Ascending aorta (tissue), 2 donors: ENCODE measurements around the gene KDM3A. TPM values are rescaled to one million over a fixed set of nuclear protein-coding genes. Genes with fewer than 3 reads are reported as not detected.

ENCODE experiments used
- DNase-seq, 2 donors: peaks; one replicate each; pipeline ENCODE4 v3.0.0-alpha.2; 2019; ENCODE audit warnings: low spot score in 2 of 2
- H3K27ac ChIP-seq, 2 donors: fragments of 200-600 bp; sonication (generic); one replicate each; pipeline ENCODE4 v1.5.1; 2016 to 2017; ENCODE audit warnings: mild to moderate bottlenecking in 1 of 2
- H3K27me3 ChIP-seq: fragments of 200-600 bp; sonication (generic); one replicate; pipeline ENCODE4 v1.5.1; 2017
- H3K36me3 ChIP-seq, 2 donors: fragments of 200-600 bp; sonication (generic); one replicate each; pipeline ENCODE4 v1.5.1; 2016
- H3K4me1 ChIP-seq, 2 donors: fragments of 200-600 bp; sonication (generic); one replicate each; pipeline ENCODE4 v1.5.1; 2016 to 2017; ENCODE audit warnings: mild to moderate bottlenecking in 1 of 2
- H3K4me3 ChIP-seq, 2 donors: fragments of 200-600 bp; sonication (generic); one replicate each; pipeline ENCODE4 v1.5.1; 2016 to 2017; ENCODE audit warnings: mild to moderate bottlenecking in 1 of 2
- H3K9me3 ChIP-seq, 2 donors: fragments of 200-600 bp; sonication (generic); one replicate each; pipeline ENCODE4 v1.5.1; 2016
- intact Hi-C: fragments of 100-400 bp; cut with DNase I; formaldehyde crosslinking; loops from one replicate; pipeline ENCODE4 v1.15.1; 2023
- total RNA-seq: library from RNA; depleted of rRNA; stranded (reverse); fragments of >200 nt; gene quantifications from one replicate; pipeline ENCODE4 v1.1.0, GENCODE V29; 2016
- TF ChIP-seq, protein P1 (sequence below), 3 experiments: fragments of 200-600 bp in 2 of 3; fragments of 450-650 bp in 1 of 3; sonication (generic) in 2 of 3; IDR thresholded peaks; one replicate each; pipeline ENCODE4 v1.5.1; 2016 to 2019; ENCODE audit warnings: antibody characterized with exemption in 3 of 3, mild to moderate bottlenecking in 1 of 3, moderate library complexity in 1 of 3

KDM3A gene
- total RNA-seq, 1 donor from 2014 or later = 18.4 TPM

DNA sequence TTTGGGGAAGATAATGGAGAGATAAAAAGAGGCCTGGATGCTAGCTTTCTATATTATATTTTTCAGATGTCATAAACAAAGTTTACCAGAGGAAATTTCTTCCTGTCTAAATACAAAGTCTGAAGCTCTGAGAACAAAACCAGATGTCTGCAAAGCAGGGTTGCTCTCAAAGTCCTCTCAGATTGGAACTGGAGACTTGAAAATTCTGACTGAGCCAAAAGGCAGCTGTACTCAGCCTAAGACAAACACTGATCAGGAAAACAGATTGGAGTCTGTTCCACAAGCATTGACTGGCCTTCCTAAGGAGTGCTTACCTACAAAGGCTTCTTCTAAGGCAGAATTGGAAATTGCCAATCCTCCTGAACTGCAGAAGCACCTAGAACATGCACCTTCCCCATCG lies 25.1 kb downstream of the KDM3A start:
- no peak overlapping the region for H3K4me3 ChIP-seq
- peaks cover 84 to 85% of the 10 kb centered on the region in 2 donors for H3K36me3 ChIP-seq
- H3K27me3 ChIP-seq = no peaks in the 10 kb centered on the region
- DNase-seq = no peak
- H3K4me1 ChIP-seq = peaks cover 3 to 4% of the 10 kb centered on the region in 2 donors
- intact Hi-C loops = no loop called here
- TF ChIP-seq, protein P1, sequence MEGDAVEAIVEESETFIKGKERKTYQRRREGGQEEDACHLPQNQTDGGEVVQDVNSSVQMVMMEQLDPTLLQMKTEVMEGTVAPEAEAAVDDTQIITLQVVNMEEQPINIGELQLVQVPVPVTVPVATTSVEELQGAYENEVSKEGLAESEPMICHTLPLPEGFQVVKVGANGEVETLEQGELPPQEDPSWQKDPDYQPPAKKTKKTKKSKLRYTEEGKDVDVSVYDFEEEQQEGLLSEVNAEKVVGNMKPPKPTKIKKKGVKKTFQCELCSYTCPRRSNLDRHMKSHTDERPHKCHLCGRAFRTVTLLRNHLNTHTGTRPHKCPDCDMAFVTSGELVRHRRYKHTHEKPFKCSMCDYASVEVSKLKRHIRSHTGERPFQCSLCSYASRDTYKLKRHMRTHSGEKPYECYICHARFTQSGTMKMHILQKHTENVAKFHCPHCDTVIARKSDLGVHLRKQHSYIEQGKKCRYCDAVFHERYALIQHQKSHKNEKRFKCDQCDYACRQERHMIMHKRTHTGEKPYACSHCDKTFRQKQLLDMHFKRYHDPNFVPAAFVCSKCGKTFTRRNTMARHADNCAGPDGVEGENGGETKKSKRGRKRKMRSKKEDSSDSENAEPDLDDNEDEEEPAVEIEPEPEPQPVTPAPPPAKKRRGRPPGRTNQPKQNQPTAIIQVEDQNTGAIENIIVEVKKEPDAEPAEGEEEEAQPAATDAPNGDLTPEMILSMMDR (IDR thresholded peaks at IDR 0.05) = no peak
- H3K9me3 ChIP-seq = no peaks in the 10 kb centered on the region
- no peak overlapping the region for H3K27ac ChIP-seq

DNA sequence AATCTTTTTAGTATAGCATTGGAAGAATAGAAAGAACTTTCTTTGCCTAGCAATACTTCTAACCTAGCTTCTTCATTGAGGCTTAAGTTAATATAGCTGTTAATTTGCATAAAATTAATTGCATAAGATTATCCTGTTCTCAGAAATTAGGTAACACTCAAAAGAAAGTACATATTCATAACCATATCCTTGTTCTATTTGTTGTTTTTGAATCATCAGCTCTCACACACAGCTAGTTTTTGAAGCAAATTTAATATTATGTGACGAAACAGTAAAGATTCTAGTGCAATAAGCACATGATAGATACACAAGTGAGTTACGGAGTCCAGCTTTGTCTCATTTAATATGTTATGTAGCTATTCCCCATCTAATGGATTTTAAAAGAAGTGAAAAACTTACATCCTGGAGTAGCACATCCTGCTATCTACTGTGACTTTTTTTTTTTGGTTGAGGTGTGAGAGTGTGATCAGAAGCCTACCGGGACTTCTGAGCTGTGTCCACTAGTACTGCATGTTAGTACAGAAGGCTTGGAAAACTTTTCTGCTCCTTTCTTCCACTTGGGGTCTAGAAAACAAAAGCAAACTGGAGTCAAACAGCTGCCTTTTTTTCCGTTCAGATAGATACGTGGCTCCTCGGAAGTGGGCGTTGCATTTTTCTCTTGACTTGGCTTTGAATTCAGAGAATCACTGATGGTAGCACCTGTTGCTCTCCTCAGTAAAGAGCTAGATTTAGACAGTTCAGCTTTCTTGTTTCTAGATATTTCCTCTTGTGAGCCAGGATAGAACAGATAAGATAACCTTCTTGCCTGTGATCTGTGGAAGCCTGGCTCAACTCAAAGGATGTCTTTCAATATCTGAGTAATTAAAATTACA lies 27.2 kb downstream of the KDM3A start:
- Histone ChIP-seq H3K27ac (no peak overlapping the region), H3K9me3 (no peaks in the 10 kb centered on the region), H3K4me3 (no peak overlapping the region), H3K36me3 (peaks cover 77 to 89% of the 10 kb centered on the region in 2 donors), H3K27me3 (no peaks in the 10 kb centered on the region), H3K4me1 (peaks cover 3 to 4% of the 10 kb centered on the region in 2 donors)
- intact Hi-C loops = no loop called here
- TF ChIP-seq, protein P1 (IDR thresholded peaks at IDR 0.05) = no peak
- DNase-seq = no peak

DNA sequence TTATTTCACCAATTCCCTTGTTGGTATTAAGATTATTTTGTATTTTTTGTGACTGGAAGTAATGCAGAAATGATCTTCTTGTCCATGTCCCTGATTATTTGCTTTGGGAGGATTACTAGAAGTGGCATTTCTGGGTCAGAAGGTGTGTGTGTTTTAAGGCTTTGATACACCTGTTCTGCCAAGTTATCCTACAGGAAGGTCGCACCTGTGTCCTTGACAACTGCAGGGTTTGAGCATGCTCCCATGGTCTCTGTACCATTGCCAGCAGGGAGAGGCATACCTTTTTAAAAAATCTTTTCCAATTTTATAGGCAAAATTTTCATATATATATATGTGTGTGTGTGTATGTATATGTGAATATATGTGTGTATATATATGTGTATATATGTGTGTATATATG lies 29.7 kb downstream of the KDM3A start:
- peaks cover 3 to 8% of the 10 kb centered on the region in 2 donors for H3K4me1 ChIP-seq
- TF ChIP-seq, protein P1 (IDR thresholded peaks at IDR 0.05) = no peak
- no peaks in the 10 kb centered on the region for H3K27me3 ChIP-seq
- DNase-seq = no peak
- no peak overlapping the region for H3K27ac ChIP-seq
- H3K9me3 ChIP-seq = no peaks in the 10 kb centered on the region
- no peak overlapping the region for H3K4me3 ChIP-seq
- intact Hi-C loops = no loop called here
- H3K36me3 ChIP-seq = peaks cover 73 to 91% of the 10 kb centered on the region in 2 donors

DNA sequence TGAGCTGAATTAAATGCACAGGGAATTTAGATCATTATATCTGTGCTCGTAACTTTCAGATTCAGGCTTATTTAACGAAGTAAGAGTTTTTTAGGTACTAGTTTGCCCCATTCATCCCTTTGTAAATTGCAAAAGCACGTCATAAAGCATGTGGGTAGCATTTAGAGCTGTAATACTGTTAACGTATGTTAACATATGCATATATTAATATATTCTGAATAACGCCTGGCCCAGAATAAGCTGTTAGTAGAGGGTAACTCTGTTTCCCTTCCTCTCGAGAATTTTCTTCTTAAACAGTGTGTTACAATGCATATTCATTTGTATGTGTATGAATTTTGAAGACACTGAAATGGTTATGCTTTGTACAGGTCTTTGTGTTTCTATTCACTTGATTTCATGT lies 30.5 kb downstream of the KDM3A start:
- Histone ChIP-seq H3K27me3 (no peaks in the 10 kb centered on the region), H3K36me3 (peaks cover 65 to 83% of the 10 kb centered on the region in 2 donors), H3K4me1 (peaks cover 6 to 11% of the 10 kb centered on the region in 2 donors), H3K27ac (no peak overlapping the region), H3K4me3 (no peak overlapping the region), H3K9me3 (no peaks in the 10 kb centered on the region)
- TF ChIP-seq, protein P1 (IDR thresholded peaks at IDR 0.05) = no peak
- no peak for DNase-seq
- intact Hi-C loops = no loop called here

DNA sequence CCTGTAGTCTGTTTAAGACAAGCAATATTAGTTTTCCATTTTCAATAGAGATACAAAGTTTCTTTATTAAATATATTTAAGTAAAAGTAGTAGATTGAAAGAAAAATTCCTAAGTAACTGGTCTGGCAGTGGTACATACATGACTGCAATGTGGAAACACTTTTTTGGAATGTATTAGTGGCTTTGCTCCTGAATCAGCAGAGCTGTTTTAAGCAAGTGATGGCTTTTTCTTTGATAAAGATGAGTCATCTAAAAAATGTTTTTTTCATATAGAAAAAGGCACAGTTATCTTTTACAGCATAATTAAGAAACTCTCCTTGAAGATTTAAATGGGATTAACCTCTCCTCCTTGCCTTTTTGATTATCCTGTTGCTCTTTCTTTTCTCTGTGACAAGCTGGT lies 34.9 kb downstream of the KDM3A start:
- peak overlapping the region; percentile 63 to 64 for H3K27ac ChIP-seq
- DNase-seq = no peak
- TF ChIP-seq, protein P1 (IDR thresholded peaks at IDR 0.05) = no peak

More for the DNA sequence above, 34.9 kb downstream of the KDM3A start:
- intact Hi-C loops = loop anchor here (5.0 kb wide), 1 partner anchor 34 kb away; the partner anchor contains the start of gene KDM3A
- H3K36me3 ChIP-seq = peaks cover 50 to 73% of the 10 kb centered on the region in 2 donors
- no peaks in the 10 kb centered on the region for H3K27me3 ChIP-seq
- no peak overlapping the region for H3K4me3 ChIP-seq
- H3K4me1 ChIP-seq = peaks cover 17 to 28% of the 10 kb centered on the region in 2 donors
- no peaks in the 10 kb centered on the region for H3K9me3 ChIP-seq
